IPS-18c (cell line): ENCODE data around the gene TXN2.
A peak's percentile ranks its signal among the peaks of the same experiment; 100 is the strongest.
"Not testable (repeated sequence)": the region's sequence is repeated elsewhere in the genome, so short reads cannot be mapped to it uniquely, and the experiment has no call there.

Experiments
- H3K4me3 ChIP-seq: 2 replicates; pipeline ENCODE4 v1.7.0; 2013; ENCODE audit warnings: low read depth, mild to moderate bottlenecking, low read length, moderate library complexity; ENCODE audit not compliant: insufficient read depth
- H3K9me3 ChIP-seq: one replicate; pipeline ENCODE4 v1.6.1; 2013; ENCODE audit warnings: mild to moderate bottlenecking, low read length, moderate library complexity; ENCODE audit not compliant: control insufficient read depth, insufficient read depth

Gene TXN2

GRCh38 chr22:36465232-36466021, 16.0 kb downstream of the TXN2 start:
- Histone ChIP-seq H3K9me3 (peaks cover 2% of the 10 kb centered on the region), H3K4me3 (no peak overlapping the region)

DNA sequence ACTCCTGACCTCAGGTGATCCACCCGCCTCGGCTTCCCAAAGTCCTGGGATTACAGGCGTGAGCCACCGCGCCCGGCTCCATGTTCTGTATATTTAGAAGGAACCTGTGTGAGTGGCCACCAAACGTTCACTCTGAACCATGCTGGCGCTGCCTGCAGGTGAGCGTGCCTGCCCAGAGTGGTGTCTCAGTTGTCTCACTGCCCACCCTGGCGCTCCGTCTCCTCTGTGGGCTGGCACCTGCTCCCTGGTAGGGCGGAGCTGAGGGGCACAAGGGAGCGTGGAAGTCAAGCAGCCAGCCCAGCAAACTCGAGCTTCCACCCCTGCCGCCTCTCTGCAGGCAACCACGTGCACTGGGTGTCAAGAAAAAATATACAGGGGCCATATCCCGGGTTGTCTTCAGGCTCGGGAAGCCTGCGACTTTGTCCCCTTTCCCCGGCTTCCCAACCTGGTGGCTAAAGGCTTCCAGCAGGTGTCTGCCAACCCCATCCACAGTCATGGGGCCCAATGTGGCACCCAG, 16.7 kb downstream of the TXN2 start:
- no peak overlapping the region for H3K4me3 ChIP-seq

DNA sequence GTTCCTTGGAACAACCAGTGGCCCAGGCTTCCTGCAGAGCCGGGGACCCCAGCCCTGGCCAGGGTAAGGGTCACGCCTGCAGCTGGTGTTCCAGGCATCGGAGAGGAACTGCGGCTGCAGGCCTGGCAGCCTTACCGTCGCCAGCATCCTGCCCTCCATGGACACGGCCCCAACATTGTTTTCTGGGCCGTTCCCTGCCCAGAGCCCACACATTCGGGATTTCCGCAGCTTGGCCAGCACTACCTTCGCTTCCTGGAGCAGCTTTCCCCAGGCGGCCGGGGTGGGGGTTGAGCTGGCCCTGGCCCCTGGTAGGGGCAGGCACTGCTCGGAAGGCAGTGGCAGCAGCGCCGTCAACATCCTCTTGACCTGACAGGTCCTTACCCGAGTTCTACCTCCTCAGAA, 17.7 kb downstream of the TXN2 start:
- Histone ChIP-seq H3K9me3 (peaks cover 2% of the 10 kb centered on the region), H3K4me3 (no peak overlapping the region)

More for the DNA sequence above, 16.7 kb downstream of the TXN2 start:
- peaks cover 2% of the 10 kb centered on the region for H3K9me3 ChIP-seq

DNA sequence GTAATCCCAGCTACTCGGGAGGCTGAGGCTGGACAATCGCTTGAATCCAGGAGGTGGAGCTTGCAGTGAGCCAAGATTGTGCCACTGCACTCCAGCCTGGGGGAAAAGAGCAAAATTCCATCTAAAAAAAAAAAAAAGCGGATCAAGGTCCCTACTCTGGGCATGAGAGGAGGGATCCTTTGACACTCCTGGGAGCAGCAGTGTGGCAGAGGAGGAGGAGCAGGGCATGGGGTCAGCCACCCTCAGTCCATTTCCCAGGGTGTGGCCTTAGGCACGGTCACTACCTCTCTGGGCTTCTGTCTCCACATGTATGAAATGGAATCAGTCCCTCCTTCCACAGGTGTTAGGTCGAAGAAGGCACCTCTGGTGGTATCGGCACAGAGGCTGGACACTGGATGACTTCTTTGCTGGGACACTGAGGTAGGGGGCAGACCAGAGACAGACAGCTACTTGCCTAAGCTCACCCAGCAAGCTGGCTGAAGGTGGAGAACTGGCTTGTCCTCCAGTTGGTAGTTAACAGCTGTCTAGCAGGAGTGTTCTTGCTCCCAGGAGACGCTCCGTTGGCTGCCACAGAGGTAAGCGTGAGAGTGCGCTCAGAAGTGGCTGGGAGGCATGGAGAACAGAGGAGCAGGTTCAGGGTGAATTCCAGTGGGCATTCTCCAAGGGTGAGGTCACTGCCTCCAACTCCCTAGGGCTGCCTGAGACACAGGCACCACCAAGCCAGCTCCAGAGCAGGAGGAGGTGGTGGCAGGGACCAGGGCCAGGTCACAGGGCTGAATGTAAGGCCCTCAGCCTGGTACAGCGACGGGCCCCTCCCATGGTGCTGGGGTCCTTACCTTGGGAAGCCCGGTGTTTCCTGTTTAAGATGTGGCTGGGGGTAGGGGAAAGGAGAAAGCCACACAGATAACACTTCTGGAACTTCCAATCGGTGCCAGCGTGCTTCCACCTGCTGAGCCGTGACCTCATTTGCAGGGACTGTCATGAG, 19.5 kb downstream of the TXN2 start:
- H3K4me3 ChIP-seq = no peak overlapping the region
- H3K9me3 ChIP-seq = peaks cover 2% of the 10 kb centered on the region

GRCh38 chr22:36460202-36460601, 21.2 kb downstream of the TXN2 start:
- Histone ChIP-seq H3K4me3 (no peak overlapping the region), H3K9me3 (peaks cover 2% of the 10 kb centered on the region)

GRCh38 chr22:36457688-36458450, 23.6 kb downstream of the TXN2 start:
- H3K4me3 ChIP-seq = no peak overlapping the region

DNA sequence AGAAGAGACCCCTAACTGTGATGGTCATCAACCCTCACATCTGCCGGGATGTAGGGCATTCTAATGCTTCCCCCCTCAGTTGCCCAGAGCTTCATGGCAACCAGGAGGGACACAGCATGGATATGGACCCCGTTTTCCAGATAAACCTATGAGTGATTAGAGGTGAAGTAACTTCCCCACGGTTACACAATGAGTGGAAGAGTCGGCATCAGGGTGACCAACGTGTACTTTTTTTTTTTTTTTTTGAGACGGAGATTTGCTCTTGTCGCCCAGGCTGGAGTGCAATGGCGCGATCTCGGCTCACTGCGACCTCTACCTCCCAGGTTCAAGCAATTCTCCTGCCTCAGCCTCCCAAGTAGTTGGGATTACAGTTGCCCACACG, 25.0 kb downstream of the TXN2 start:
- Histone ChIP-seq H3K4me3 (no peak overlapping the region), H3K9me3 (no peaks in the 10 kb centered on the region)

More at GRCh38 chr22:36457688-36458450, 23.6 kb downstream of the TXN2 start:
- peaks cover 2% of the 10 kb centered on the region for H3K9me3 ChIP-seq

DNA sequence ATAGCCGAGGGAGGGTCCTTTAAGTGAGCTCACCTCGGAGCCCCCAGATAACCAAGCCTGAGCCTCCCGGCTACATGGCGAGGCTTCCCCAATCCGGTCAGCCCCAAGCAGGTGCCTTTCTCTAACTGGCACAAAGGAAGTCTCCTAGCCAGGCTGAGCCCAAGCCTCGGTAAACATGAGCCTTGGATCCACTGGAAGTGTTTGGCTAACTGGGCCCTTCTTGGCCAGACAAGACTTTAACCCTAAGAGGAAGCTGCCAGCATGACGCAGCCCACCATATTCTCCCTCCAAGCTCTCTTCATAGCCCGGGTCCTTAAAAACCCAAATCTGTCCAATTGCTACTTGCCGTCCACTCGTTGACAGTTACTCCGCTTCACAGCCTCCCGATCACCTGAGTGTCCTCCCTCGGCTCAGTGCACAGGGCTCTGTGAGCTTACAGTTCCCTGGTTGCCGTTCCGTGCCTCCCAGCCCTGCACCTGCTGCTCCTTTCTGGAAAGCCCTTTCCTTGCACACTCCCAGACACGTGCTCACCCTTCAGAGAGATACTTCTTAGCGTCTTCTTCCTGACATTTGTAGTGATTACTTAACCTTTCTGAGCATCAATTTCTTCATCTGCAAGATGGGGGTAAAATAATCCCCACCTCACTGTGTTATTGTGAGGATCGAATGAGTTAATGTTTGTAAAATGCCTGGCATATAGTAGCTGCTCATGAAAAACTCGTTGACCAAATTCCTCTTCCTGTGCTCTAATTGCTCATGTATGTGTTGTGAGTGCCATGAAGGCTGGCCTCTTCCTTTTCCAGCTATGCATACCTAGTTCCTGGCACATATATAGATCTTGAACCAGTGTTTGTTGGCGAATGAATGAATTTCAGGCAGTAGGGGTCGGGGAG, 25.6 kb downstream of the TXN2 start:
- H3K9me3 ChIP-seq = no peaks in the 10 kb centered on the region
- H3K4me3 ChIP-seq = peak overlapping the region; percentile 54; the same call in 1 of the 2 replicates

DNA sequence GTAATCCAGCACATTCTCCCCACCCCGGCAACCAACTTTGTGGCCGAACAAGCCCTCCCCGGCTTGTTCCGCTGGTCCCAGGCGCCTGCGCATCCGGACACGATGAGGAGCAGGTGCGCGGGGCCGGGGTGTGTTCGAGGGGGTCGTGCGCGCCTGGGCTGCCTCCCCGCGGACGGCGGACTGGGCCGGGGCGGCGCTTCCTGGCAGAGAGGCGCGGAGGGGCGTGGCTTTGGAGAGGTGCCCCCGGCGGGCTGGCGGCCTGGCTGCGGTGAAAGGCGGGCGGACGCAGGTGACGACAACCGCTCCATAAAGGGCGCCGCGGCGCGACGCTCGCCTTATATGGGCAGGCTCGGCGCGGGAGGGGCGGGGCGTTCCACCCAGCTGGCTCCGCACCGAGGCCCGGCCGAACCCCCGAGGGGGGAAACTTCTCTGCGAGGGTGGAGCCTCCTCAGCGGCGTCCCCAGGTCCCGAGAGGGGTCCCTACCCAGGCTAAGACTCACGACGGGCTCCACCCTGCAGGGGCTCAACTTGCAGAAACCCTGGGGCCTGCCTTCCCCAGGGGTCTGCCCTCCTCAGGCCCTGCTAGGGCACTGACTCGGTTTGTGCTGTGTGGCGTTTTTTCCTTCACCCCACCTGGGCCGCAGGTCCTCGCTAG, 26.4 kb downstream of the TXN2 start:
- Histone ChIP-seq H3K4me3 (peak overlapping the region; percentile 54), H3K9me3 (no peaks in the 10 kb centered on the region)

GRCh38 chr22:36453855-36454378, 27.5 kb downstream of the TXN2 start:
- no peak overlapping the region for H3K4me3 ChIP-seq
- H3K9me3 ChIP-seq = no peaks in the 10 kb centered on the region

DNA sequence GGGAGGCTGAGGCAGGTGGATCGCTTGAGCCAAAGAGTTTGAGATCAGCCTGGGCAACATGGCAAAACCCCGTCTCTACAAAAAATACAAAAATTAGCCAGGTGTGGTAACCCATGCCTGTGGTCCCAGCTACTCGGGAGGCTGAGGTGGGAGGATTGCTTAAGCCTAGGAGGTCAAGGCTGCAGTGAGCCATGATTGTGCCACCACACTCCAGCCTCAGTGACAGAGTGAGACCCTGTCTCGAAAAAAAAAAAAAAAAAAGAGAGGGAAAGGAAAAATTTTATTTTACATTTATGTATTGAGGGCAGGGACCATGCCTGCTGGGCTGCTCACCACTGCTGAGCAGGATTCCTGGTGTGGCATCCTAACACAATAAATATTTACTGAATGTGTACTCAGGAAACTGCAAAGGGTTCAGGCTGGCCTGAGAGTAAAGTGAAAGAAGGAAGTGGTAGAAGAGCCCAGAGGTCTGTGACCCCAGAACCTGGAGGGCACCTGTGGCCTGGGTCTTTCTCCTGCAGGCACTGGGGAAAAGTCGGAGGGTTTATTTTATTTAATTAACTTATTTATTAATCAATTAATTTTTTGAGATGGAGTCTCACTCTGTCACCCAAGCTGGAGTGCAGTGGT, 28.3 kb downstream of the TXN2 start:
- H3K4me3 ChIP-seq, H3K9me3 ChIP-seq: not testable (repeated sequence)

DNA sequence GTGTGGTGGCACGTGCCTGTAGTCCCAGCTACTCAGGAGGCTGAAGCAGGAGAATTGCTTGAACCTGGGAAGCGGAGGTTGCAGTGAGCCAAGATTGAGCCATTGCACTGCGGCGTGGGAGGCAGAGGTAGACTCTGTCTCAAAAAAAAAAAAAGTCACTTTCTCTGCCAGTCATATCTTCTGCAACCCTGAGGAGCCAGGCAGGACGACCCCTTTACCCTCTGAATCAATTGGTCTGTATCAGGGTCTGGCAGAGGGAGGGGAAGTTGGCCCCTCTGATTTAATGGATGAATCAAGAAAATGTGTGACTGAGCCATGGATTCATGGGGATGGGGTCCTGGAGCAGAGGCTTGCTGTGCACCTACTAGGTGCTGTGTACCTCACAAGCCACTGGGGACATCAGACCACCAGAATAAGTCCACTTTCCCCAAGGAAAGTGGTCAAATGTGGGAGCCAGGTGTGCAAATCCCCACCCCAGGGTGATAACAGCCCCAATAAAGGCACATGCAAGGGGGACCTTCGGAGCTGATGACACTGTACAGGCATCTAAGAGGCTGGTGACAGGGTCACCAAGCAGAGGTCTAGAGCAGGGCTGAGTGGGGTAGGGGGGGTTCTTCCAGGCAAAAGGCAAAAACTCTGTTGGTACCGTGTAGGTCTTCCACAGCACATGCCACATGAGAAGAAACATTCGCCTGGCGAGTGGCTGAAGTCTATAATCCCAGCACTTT, 29.0 kb downstream of the TXN2 start:
- no peak overlapping the region for H3K4me3 ChIP-seq
- no peaks in the 10 kb centered on the region for H3K9me3 ChIP-seq

DNA sequence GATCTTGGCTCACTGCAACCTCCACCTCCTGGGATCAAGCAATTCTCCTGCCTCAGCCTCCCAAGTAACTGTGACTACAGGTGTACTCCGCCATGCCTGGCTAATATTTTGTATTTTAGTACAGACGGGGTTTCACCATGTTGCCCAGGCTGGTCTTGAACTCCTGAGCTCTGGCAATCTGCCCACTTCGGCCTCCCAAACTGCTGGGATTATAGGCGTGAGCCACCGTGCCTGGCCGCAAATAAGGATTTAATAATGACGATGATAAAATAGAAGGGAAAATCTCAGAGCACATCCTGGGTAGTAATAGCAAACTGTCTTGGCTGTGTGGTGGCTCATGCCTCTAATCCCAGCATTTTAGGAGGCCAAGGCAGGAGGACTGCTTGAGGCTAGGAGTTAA, 30.5 kb downstream of the TXN2 start:
- not testable (repeated sequence) for H3K4me3 ChIP-seq, H3K9me3 ChIP-seq

DNA sequence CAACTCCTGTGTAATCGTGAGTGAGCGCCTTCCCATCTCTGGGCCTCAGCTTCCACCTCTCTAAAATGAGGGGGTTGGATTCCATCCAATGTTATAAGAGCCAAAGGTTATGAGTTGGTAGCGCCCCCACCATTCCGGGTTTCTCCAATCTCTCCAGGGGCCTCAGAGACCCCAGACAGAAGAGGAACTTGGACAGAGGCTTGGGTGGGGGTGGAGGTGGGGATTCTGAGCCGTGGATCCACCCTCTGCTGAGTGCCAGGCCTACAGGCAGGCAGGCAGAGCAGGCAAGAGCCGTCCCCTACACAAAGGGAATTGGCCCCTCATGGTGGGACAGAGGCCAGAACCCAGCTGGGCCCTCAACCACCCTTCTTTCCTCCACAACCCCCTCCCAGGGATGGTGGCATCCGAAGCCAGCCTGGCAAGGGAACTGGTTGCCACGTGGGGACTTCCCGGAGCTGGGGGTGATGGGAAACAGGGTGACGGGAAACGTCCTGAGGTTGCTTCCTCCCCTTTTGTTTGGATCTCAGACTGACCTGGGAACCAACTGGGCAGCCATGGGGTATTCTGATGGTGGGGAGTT, 31.8 kb downstream of the TXN2 start:
- no peak overlapping the region for H3K4me3 ChIP-seq
- H3K9me3 ChIP-seq = no peaks in the 10 kb centered on the region
